ENCODE results near the gene GNB3.

GNB3 gene

DNA sequence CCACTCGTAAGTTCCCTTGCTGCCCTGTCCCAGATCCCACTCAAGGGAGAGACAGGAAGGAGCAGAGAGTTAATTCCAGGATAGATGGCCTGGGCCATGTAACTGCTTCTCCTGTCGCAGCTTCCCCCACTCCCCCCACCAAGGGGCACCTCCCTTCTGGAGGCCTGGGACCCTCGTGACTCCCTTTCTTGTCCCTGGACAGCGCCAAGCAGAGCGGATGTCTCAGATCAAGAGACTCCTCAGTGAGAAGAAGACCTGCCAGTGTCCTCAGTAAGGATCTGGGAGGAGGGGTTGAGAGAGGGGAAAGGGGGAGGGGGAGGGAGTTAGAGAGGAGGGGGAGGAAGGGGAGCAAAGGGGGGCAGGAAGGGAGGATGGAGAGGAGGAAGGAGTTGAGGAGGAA lies 22.1 kb upstream of the GNB3 start:
- TF ChIP-seq, protein P1, sequence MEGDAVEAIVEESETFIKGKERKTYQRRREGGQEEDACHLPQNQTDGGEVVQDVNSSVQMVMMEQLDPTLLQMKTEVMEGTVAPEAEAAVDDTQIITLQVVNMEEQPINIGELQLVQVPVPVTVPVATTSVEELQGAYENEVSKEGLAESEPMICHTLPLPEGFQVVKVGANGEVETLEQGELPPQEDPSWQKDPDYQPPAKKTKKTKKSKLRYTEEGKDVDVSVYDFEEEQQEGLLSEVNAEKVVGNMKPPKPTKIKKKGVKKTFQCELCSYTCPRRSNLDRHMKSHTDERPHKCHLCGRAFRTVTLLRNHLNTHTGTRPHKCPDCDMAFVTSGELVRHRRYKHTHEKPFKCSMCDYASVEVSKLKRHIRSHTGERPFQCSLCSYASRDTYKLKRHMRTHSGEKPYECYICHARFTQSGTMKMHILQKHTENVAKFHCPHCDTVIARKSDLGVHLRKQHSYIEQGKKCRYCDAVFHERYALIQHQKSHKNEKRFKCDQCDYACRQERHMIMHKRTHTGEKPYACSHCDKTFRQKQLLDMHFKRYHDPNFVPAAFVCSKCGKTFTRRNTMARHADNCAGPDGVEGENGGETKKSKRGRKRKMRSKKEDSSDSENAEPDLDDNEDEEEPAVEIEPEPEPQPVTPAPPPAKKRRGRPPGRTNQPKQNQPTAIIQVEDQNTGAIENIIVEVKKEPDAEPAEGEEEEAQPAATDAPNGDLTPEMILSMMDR (IDR thresholded peaks at IDR 0.05; ENCODE audit: low read depth, low read length), result no peak
- no peak for DNase-seq (ENCODE audit: extremely low read depth, low read depth)

DNA sequence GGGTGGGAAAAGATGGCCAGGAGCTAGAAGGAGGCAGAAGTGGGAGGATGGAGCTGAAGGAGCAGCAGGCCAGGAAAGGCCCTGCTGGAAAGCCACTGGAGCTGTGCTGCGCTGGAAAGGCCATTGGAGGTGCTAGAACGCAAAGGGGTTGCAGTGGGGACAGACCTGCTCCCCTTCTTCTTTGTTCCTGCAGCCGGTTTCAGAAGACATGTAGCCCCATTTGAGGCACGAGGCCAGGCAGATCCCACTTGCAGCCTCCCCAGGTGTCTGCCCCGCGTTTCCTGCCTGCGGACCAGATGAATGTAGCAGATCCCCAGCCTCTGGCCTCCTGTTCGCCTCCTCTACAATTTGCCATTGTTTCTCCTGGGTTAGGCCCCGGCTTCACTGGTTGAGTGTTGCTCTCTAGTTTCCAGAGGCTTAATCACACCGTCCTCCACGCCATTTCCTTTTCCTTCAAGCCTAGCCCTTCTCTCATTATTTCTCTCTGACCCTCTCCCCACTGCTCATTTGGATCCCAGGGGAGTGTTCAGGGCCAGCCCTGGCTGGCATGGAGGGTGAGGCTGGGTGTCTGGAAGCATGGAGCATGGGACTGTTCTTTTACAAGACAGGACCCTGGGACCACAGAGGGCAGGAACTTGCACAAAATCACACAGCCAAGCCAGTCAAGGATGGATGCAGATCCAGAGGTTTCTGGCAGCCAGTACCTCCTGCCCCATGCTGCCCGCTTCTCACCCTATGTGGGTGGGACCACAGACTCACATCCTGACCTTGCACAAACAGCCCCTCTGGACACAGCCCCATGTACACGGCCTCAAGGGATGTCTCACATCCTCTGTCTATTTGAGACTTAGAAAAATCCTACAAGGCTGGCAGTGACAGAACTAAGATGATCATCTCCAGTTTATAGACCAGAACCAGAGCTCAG lies 21.4 kb upstream of the GNB3 start:
- DNase-seq (ENCODE audit: extremely low read depth, low read depth), result no peak
- TF ChIP-seq, protein P1 (IDR thresholded peaks at IDR 0.05; ENCODE audit: low read depth, low read length), result no peak

DNA sequence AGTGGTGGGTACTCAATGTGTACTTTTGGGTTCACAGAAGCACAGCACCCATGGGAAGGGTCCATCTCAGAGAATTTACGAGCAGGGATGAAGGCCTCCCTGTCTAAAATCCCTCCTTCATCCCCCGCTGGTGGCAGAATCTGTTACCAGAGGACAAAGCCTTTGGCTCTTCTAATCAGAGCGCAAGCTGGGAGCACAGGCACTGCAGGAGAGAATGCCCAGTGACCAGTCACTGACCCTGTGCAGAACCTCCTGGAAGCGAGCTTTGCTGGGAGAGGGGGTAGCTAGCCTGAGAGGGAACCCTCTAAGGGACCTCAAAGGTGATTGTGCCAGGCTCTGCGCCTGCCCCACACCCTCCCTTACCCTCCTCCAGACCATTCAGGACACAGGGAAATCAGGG lies 20.6 kb upstream of the GNB3 start:
- no peak for DNase-seq (ENCODE audit: extremely low read depth, low read depth)
- TF ChIP-seq, protein P1 (IDR thresholded peaks at IDR 0.05; ENCODE audit: low read depth, low read length), result no peak

DNA sequence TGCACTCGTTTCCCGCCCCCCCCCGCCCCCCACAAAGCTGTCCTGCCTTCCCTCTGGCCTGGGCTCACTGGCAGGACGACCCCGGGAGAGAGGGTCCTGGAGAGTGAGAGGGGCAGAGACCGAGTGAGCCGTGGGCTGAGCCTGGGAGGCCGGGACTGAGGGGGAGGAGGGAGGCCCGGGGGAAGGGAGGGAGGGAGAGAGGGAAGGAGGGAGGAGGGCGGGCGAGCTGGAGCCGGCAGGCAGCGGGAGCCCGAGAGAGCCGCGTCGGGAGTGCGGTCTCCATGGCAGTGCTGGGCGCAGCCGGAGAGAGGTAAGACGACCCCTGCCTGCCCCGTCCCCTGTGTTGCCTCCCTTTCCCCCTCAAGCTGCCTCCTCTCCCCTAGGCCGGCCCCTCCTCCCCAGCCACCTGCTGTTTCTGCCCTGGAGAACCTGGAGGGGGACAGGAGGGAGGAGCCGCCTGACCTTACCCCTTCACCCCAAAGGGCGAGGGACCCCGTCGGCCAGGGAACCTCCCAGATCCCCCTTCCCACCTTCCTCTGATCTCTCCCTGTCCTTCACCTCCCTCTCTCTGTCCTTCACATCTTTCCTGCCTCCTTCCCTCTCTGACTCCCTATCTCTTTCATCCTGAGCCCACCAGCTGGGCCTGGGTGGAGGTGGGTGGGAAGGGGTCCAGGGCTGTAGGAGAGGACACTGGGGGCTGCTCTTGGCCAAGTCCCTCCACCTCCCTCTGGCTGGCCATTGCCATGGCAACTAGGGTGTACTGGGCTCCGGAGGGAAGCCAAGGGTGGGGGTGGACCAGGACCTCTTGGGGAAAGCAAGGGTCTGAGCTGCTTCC lies 18.9 kb upstream of the GNB3 start, which contains the start of gene GPR162:
TSS of gene GPR162 (plus strand) at position 231 of the 835 bp plus-strand sequence. CDS start 2,078 bp downstream, outside the sequence.
- no peak for DNase-seq (ENCODE audit: extremely low read depth, low read depth)
- TF ChIP-seq, protein P1 (IDR thresholded peaks at IDR 0.05; ENCODE audit: low read depth, low read length), result no peak

DNA sequence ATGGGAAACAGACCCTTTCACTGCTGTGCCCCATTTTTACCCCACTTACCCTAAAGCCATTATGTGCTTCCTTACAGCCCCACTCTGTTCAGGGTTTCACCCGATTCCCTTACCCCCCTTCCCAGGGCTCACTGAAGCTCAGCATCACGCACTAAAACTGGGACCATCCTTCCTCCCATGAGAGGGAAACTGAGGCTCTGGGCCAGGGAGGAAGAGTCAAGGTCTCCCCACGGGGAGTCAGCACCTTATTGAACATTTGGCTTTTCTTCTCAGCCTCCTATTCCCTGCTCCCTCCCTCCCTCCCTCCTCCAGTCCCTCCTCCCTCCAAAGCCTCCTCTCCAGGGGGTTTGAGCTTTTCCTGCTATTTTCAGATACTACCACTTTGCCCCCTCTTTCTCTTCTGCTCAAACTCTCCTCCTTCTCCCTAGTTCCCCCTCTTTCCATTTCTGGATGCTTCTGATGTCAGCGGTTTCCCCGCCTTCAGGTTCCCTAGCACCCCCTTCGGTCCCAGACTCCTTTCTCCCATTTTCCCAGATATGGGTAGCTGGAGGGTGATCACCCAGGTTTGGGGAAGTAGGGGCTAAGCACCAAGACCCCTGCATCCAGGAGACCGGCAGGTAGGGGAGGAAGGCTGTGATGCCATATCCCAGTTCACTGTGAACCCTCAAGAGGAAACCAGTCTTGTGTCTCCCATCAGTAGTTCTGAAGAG lies 18.1 kb upstream of the GNB3 start:
- no peak for DNase-seq (ENCODE audit: extremely low read depth, low read depth)
- TF ChIP-seq, protein P1 (IDR thresholded peaks at IDR 0.05; ENCODE audit: low read depth, low read length), result no peak

DNA sequence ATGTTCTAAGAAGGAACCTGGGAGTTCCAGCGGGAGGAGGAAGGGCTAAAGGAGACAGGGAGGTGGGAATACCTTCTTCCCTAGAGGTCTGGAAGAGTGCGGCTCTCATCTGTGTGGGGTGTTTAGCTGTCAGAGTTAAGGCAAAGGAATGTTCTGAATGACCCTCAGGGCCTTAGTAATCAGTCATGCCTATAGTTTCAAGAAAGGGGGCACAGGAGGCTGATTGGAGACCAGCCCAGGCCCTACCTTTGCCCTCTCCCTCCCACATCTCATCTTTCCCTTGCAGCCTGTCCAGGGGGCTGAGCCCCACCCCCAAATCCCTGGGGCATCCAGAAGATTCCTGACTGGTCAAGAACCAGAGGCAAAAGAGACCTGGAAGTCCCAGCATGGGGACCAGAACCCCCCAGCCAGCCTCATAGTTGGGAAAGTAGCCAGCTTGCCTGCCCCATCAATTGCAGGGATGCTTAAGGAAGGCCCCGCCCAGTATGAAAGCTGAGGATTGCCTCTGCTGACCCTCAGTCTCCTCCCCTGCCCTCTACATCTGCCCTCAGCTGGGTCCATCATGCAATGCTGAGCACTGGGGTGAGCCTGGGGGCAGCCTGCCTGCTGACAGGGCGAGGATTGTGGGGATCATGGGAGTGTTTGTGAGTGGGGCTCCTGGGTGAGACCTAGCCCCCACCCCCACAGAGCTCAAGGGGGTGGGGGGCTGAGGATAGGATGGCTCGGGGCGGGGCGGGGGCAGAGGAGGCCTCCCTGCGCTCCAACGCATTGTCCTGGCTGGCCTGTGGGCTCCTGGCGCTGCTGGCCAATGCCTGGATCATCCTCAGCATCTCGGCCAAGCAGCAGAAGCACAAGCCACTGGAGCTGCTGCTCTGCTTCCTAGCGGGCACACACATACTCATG lies 17.3 kb upstream of the GNB3 start:
- no peak for DNase-seq (ENCODE audit: extremely low read depth, low read depth)
- TF ChIP-seq, protein P1 (IDR thresholded peaks at IDR 0.05; ENCODE audit: low read depth, low read length), result no peak

Data from AG09319 (cell line).